ENCODE results near the gene STH. TPM values are rescaled to one million over a fixed set of nuclear protein-coding genes. Genes with fewer than 3 reads are reported as not detected.

STH gene
- total and polyA plus RNA-seq, 9 of the 15 experiments (the other 6 are each of a cell fraction or from before 2014, with no cell fraction given), result not detected

DNA sequence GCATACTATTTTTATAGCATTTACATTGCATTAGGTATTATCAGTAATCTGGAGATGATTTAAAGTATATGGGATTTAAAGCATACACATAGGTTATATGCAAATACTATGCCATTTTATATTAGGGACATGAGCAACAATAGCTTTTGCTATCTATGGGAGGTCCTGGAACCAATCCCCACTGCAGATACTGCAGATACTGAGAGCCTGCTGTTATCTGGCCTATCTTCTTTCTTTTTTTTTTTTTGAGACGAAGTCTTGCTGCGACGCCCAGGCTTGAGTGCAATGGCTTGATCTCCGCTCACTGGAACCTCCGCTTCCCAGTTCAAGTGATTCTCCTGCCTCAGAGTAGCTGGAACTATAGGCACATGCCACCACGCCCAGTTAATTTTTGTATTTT is 37.4 kb downstream of the STH start (continued):
- TF ChIP-seq, protein P1, sequence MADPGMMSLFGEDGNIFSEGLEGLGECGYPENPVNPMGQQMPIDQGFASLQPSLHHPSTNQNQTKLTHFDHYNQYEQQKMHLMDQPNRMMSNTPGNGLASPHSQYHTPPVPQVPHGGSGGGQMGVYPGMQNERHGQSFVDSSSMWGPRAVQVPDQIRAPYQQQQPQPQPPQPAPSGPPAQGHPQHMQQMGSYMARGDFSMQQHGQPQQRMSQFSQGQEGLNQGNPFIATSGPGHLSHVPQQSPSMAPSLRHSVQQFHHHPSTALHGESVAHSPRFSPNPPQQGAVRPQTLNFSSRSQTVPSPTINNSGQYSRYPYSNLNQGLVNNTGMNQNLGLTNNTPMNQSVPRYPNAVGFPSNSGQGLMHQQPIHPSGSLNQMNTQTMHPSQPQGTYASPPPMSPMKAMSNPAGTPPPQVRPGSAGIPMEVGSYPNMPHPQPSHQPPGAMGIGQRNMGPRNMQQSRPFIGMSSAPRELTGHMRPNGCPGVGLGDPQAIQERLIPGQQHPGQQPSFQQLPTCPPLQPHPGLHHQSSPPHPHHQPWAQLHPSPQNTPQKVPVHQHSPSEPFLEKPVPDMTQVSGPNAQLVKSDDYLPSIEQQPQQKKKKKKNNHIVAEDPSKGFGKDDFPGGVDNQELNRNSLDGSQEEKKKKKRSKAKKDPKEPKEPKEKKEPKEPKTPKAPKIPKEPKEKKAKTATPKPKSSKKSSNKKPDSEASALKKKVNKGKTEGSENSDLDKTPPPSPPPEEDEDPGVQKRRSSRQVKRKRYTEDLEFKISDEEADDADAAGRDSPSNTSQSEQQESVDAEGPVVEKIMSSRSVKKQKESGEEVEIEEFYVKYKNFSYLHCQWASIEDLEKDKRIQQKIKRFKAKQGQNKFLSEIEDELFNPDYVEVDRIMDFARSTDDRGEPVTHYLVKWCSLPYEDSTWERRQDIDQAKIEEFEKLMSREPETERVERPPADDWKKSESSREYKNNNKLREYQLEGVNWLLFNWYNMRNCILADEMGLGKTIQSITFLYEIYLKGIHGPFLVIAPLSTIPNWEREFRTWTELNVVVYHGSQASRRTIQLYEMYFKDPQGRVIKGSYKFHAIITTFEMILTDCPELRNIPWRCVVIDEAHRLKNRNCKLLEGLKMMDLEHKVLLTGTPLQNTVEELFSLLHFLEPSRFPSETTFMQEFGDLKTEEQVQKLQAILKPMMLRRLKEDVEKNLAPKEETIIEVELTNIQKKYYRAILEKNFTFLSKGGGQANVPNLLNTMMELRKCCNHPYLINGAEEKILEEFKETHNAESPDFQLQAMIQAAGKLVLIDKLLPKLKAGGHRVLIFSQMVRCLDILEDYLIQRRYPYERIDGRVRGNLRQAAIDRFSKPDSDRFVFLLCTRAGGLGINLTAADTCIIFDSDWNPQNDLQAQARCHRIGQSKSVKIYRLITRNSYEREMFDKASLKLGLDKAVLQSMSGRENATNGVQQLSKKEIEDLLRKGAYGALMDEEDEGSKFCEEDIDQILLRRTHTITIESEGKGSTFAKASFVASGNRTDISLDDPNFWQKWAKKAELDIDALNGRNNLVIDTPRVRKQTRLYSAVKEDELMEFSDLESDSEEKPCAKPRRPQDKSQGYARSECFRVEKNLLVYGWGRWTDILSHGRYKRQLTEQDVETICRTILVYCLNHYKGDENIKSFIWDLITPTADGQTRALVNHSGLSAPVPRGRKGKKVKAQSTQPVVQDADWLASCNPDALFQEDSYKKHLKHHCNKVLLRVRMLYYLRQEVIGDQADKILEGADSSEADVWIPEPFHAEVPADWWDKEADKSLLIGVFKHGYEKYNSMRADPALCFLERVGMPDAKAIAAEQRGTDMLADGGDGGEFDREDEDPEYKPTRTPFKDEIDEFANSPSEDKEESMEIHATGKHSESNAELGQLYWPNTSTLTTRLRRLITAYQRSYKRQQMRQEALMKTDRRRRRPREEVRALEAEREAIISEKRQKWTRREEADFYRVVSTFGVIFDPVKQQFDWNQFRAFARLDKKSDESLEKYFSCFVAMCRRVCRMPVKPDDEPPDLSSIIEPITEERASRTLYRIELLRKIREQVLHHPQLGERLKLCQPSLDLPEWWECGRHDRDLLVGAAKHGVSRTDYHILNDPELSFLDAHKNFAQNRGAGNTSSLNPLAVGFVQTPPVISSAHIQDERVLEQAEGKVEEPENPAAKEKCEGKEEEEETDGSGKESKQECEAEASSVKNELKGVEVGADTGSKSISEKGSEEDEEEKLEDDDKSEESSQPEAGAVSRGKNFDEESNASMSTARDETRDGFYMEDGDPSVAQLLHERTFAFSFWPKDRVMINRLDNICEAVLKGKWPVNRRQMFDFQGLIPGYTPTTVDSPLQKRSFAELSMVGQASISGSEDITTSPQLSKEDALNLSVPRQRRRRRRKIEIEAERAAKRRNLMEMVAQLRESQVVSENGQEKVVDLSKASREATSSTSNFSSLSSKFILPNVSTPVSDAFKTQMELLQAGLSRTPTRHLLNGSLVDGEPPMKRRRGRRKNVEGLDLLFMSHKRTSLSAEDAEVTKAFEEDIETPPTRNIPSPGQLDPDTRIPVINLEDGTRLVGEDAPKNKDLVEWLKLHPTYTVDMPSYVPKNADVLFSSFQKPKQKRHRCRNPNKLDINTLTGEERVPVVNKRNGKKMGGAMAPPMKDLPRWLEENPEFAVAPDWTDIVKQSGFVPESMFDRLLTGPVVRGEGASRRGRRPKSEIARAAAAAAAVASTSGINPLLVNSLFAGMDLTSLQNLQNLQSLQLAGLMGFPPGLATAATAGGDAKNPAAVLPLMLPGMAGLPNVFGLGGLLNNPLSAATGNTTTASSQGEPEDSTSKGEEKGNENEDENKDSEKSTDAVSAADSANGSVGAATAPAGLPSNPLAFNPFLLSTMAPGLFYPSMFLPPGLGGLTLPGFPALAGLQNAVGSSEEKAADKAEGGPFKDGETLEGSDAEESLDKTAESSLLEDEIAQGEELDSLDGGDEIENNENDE (IDR thresholded peaks at IDR 0.05; ENCODE audit: low read depth, low read length), result no peak
- TF ChIP-seq IRF2 (CRISPR knock-in tag; IDR thresholded peaks at IDR 0.05), result no peak

Data from K562 (cell line).